NCI-H526 treated with DMSO at 0.1 percent for 48 hours (cell line): ENCODE results near the gene SERINC5.

ENCODE experiments used
- DNase-seq: peaks from one replicate; lab custom pipeline; 2025; lab: John Stamatoyannopoulos, UW

The SERINC5 gene

DNA sequence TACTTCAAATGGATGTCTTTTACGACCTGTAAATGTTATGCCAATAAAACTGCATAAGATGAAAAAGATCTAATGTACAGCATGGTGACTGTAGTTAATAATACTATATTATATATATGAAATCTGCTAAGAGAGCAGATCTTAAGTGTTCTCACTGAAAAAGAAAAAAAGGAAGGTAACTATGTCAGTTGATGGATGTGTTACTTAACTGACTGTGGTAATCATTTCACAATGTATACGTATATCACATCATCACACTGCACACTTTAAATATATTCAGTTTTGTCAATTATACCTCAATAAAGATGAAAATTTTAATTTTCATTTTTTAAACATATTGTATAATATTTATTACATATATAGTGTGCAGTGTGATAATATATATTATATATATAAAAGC lies 188.8 kb downstream of the SERINC5 start:
- DNase-seq: no peak

DNA sequence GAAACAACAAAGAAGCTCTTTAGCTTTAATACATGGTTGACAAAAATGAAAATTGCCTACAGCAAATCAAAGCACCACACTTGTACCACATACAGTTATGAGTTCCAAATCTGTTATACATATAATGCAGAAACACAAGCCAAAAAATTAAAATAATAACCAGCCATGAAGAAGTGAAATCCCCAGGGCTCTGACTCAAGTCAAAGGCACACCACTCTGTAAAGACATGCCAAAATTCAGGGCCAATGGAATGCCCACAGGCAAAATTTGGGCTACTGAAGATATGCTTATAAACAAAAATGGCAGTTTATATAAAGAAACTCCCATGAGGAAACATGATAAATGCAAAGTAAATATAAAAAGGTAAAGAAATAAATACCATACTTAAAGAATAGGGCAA lies 191.7 kb downstream of the SERINC5 start:
- no peak for DNase-seq
